Measurements from ENCODE around the gene RAB30. TPM values are rescaled to one million over a fixed set of nuclear protein-coding genes. Genes with fewer than 3 reads are reported as not detected.
A peak's percentile ranks its signal among the peaks of the same experiment; 100 is the strongest.

The RAB30 gene
- polyA plus RNA-seq, 1 donor from 2014 or later, result 36.4 TPM

DNA sequence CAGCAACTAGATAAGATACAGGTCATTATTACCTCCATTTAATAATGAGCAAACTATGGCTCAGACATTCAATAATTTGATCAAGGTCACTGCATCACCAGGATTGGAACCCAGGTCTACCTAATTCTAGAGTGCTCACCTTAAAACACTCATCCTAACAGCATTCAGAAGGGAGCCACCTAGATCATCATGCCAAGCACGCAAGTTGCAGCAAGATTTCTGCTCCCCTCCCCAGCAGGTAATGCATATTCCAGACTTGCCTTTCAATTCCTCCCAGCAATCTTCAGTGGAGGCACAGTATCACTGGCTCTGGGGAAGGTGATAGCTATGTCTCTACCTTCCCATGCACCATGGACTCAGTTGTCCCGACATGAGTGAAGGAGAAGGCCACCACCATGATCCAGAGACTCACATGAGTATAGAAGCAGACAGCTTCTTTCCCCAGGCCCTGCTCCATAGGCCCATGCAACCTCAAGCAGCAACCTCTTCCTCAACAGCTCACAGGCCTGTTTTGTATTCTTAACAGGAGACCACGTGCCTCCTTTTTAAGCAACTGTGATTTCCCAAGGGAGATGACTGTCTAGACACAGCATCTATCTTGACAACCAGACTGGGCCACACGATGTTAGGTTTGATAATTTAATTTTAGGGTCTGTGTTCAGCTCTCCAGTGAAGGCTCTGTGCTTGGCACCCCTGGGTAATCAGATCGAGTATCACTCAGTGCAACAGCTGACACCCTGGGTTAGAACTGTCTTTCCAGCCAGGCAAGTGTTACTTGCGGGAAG is 36.4 kb downstream of the RAB30 start:
- H3K4me2 ChIP-seq (ENCODE audit: low read length), result no peak overlapping the region
- no peaks in the 10 kb centered on the region for H3K27me3 ChIP-seq (ENCODE audit: insufficient read depth, low read depth, low read length)
- H2AFZ ChIP-seq (ENCODE audit: low read depth, low read length), result no peak overlapping the region
- H4K20me1 ChIP-seq (ENCODE audit: insufficient read depth), result peaks cover 8% of the 10 kb centered on the region
- H3K79me2 ChIP-seq (replicated peaks; ENCODE audit: insufficient read depth, low read length), result peaks cover 29% of the 10 kb centered on the region
- no peaks in the 10 kb centered on the region for H3F3A ChIP-seq (ENCODE audit: insufficient read depth, low read length, poor library complexity, severe bottlenecking)
- TF ChIP-seq SMC3 (conservative IDR thresholded peaks at IDR 0.05; ENCODE audit: poor library complexity), result no peak
- TF ChIP-seq, protein P1, sequence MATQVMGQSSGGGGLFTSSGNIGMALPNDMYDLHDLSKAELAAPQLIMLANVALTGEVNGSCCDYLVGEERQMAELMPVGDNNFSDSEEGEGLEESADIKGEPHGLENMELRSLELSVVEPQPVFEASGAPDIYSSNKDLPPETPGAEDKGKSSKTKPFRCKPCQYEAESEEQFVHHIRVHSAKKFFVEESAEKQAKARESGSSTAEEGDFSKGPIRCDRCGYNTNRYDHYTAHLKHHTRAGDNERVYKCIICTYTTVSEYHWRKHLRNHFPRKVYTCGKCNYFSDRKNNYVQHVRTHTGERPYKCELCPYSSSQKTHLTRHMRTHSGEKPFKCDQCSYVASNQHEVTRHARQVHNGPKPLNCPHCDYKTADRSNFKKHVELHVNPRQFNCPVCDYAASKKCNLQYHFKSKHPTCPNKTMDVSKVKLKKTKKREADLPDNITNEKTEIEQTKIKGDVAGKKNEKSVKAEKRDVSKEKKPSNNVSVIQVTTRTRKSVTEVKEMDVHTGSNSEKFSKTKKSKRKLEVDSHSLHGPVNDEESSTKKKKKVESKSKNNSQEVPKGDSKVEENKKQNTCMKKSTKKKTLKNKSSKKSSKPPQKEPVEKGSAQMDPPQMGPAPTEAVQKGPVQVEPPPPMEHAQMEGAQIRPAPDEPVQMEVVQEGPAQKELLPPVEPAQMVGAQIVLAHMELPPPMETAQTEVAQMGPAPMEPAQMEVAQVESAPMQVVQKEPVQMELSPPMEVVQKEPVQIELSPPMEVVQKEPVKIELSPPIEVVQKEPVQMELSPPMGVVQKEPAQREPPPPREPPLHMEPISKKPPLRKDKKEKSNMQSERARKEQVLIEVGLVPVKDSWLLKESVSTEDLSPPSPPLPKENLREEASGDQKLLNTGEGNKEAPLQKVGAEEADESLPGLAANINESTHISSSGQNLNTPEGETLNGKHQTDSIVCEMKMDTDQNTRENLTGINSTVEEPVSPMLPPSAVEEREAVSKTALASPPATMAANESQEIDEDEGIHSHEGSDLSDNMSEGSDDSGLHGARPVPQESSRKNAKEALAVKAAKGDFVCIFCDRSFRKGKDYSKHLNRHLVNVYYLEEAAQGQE (IDR thresholded peaks at IDR 0.05; ENCODE audit: borderline replicate concordance), result no peak
- no peak for TF ChIP-seq POLR2AphosphoS5 (IDR thresholded peaks at IDR 0.05)
- no peak for TF ChIP-seq EZH2 (IDR thresholded peaks at IDR 0.05; ENCODE audit: borderline replicate concordance, insufficient read depth, low read length, poor library complexity, severe bottlenecking)
- no peak for TF ChIP-seq EP300 (conservative IDR thresholded peaks at IDR 0.05; ENCODE audit: poor library complexity, severe bottlenecking)
- no peaks in the 10 kb centered on the region for H3K36me3 ChIP-seq (ENCODE audit: insufficient read depth, low read length)
- H3K9me2 ChIP-seq (ENCODE audit: insufficient read depth, low read length), result no peaks in the 10 kb centered on the region
- H3K9me3 ChIP-seq (ENCODE audit: low read length), result no peaks in the 10 kb centered on the region
- no peak overlapping the region for H3K4me3 ChIP-seq (ENCODE audit: low read length)
- no peak overlapping the region for H3K9ac ChIP-seq (ENCODE audit: low read length)
- no peak overlapping the region for H3K27ac ChIP-seq (ENCODE audit: low read length)

DNA sequence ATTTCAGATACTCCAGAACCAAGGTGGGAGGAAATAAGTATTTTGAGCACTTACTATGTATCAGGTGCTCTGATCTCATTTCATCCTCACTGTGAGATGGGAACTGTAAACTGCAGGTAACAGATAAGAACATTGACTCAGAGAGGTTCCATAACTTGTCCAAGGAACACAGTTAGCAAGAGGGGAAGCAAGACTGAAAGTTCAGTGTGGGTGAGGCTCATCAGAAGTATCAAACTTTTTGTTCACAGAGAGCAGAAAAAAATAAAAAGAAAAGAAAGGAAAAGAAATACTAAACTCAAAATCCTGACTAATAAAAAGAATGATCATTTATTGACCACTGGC is 37.1 kb downstream of the RAB30 start:
- Histone ChIP-seq H3K9me2 (ENCODE audit: insufficient read depth, low read length) (no peaks in the 10 kb centered on the region), H3K9me3 (ENCODE audit: low read length) (no peaks in the 10 kb centered on the region), H2AFZ (ENCODE audit: low read depth, low read length) (no peak overlapping the region), H4K20me1 (ENCODE audit: insufficient read depth) (peaks cover 8% of the 10 kb centered on the region), H3K79me2 (replicated peaks; ENCODE audit: insufficient read depth, low read length) (peaks cover 31% of the 10 kb centered on the region), H3K4me3 (ENCODE audit: low read length) (peak overlapping the region; percentile 33), H3K4me2 (ENCODE audit: low read length) (no peak overlapping the region), H3F3A (ENCODE audit: insufficient read depth, low read length, poor library complexity, severe bottlenecking) (no peaks in the 10 kb centered on the region), H3K27ac (ENCODE audit: low read length) (no peak overlapping the region), H3K36me3 (ENCODE audit: insufficient read depth, low read length) (no peaks in the 10 kb centered on the region), H3K27me3 (ENCODE audit: insufficient read depth, low read depth, low read length) (no peaks in the 10 kb centered on the region), H3K9ac (ENCODE audit: low read length) (no peak overlapping the region)
- no peak for TF ChIP-seq POLR2AphosphoS5 (IDR thresholded peaks at IDR 0.05)
- TF ChIP-seq, protein P1 (IDR thresholded peaks at IDR 0.05; ENCODE audit: borderline replicate concordance), result no peak
- no peak for TF ChIP-seq EZH2 (IDR thresholded peaks at IDR 0.05; ENCODE audit: borderline replicate concordance, insufficient read depth, low read length, poor library complexity, severe bottlenecking)
- no peak for TF ChIP-seq TAF1 (IDR thresholded peaks at IDR 0.05; ENCODE audit: low read depth)
- TF ChIP-seq RAD21 (conservative IDR thresholded peaks at IDR 0.05), result no peak
- TF ChIP-seq, protein P2, sequence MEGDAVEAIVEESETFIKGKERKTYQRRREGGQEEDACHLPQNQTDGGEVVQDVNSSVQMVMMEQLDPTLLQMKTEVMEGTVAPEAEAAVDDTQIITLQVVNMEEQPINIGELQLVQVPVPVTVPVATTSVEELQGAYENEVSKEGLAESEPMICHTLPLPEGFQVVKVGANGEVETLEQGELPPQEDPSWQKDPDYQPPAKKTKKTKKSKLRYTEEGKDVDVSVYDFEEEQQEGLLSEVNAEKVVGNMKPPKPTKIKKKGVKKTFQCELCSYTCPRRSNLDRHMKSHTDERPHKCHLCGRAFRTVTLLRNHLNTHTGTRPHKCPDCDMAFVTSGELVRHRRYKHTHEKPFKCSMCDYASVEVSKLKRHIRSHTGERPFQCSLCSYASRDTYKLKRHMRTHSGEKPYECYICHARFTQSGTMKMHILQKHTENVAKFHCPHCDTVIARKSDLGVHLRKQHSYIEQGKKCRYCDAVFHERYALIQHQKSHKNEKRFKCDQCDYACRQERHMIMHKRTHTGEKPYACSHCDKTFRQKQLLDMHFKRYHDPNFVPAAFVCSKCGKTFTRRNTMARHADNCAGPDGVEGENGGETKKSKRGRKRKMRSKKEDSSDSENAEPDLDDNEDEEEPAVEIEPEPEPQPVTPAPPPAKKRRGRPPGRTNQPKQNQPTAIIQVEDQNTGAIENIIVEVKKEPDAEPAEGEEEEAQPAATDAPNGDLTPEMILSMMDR (IDR thresholded peaks at IDR 0.05; ENCODE audit: poor library complexity, severe bottlenecking), result no peak
- no peak for TF ChIP-seq SMC3 (conservative IDR thresholded peaks at IDR 0.05; ENCODE audit: poor library complexity)
- TF ChIP-seq EP300 (conservative IDR thresholded peaks at IDR 0.05; ENCODE audit: poor library complexity, severe bottlenecking), result no peak
